Fibroblast of mammary gland (primary cell): ENCODE measurements around the gene GNLY.

Experiments
- DNase-seq: peaks from one replicate; pipeline ENCODE4 v3.0.0-alpha.2; 2010; ENCODE audit warnings: low read depth
- H3K4me3 ChIP-seq: 2 replicates; pipeline ENCODE4 v1.5.1; 2011; ENCODE audit warnings: low read depth, mild to moderate bottlenecking, low read length, moderate library complexity; ENCODE audit not compliant: control insufficient read depth
- CTCF ChIP-seq: conservative IDR thresholded peaks from 2 replicates; pipeline ENCODE4 v1.5.1; 2011; ENCODE audit warnings: low read depth, low read length, inconsistent platforms; ENCODE audit not compliant: control insufficient read depth, insufficient read depth

Gene GNLY

GRCh38 chr2:85741833-85742455, 47.8 kb downstream of the GNLY start:
- H3K4me3 ChIP-seq, result no peak overlapping the region
- peak; percentile 89 for DNase-seq
- no peak for TF ChIP-seq CTCF

- no peak overlapping the region for H3K4me3 ChIP-seq
- TF ChIP-seq CTCF, result no peak
- peak; percentile 73 for DNase-seq
Observed at GRCh38 chr2:85743304-85743978, 49.3 kb downstream of the GNLY start.

- H3K4me3 ChIP-seq, result no peak overlapping the region
- TF ChIP-seq CTCF, result no peak
- no peak for DNase-seq
Observed at GRCh38 chr2:85744055-85744454, 49.9 kb downstream of the GNLY start.

GRCh38 chr2:85744741-85745601, 50.8 kb downstream of the GNLY start:
- peak; percentile 100 for DNase-seq
- no peak overlapping the region for H3K4me3 ChIP-seq
- TF ChIP-seq CTCF, result no peak

GRCh38 chr2:85745619-85746018, 51.5 kb downstream of the GNLY start:
- H3K4me3 ChIP-seq, result no peak overlapping the region
- no peak for TF ChIP-seq CTCF
- DNase-seq, result no peak

GRCh38 chr2:85746321-85747004, 52.3 kb downstream of the GNLY start:
- no peak for DNase-seq
- no peak for TF ChIP-seq CTCF
- H3K4me3 ChIP-seq, result no peak overlapping the region
